ENCODE measurements around the gene MDP1. TPM values are rescaled to one million over a fixed set of nuclear protein-coding genes. Genes with fewer than 3 reads are reported as not detected.

MDP1 gene
- total RNA-seq, 2 donors from 2014 or later = 2.0 to 18.9 TPM

DNA sequence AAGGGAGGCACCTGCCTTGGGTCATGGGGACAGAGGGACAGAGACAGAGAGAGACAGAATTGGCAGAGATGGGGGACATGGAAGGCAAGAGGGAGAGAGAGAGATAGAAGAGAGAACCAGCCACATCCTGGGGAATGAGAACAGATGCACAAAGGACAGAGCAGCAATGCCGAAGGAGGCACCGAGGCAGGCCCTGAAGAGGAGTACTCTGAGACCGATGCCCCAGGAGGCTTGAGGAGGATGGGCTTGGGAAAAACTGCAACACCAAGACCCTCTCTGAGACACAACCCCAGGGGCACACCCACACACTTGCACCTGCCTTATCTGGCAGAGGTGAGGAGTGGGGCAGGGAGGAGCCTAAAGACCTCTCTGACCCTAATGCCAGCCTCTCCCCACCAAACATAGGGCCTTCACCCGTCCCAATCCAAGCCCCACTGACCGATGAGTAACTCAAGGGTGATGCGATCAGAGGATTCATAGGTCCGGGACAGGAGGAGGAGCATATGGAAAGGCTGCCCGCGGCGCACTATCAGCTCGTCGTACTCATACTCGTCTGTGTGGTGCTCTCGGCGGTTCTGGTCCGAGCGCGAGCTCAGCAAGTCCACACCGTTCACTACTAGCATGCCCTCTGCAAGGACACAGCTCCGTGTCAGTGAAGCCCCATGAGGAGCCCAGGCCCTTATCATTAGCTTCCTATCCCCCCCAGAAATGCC lies 45.5 kb upstream of the MDP1 start:
- WGBS, 2 donors = 90 to 94% methylated on average over 12 to 19 of the region's 20 CpGs
- H3K36me3 ChIP-seq (replicated peaks in 1 of 2; ENCODE audit: insufficient read depth in 1 of 2, low read depth in 2 of 2) = peaks cover 0 to 3% of the 10 kb centered on the region in 2 donors
- no peak for TF ChIP-seq POLR2A (IDR thresholded peaks at IDR 0.05)
- TF ChIP-seq, protein P1, sequence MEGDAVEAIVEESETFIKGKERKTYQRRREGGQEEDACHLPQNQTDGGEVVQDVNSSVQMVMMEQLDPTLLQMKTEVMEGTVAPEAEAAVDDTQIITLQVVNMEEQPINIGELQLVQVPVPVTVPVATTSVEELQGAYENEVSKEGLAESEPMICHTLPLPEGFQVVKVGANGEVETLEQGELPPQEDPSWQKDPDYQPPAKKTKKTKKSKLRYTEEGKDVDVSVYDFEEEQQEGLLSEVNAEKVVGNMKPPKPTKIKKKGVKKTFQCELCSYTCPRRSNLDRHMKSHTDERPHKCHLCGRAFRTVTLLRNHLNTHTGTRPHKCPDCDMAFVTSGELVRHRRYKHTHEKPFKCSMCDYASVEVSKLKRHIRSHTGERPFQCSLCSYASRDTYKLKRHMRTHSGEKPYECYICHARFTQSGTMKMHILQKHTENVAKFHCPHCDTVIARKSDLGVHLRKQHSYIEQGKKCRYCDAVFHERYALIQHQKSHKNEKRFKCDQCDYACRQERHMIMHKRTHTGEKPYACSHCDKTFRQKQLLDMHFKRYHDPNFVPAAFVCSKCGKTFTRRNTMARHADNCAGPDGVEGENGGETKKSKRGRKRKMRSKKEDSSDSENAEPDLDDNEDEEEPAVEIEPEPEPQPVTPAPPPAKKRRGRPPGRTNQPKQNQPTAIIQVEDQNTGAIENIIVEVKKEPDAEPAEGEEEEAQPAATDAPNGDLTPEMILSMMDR (IDR thresholded peaks at IDR 0.05) = no peak
- intact Hi-C loops (cut with DNase I) = no loop called here
- H3K4me3 ChIP-seq = no peak overlapping the region
- no peaks in the 10 kb centered on the region for H3K27me3 ChIP-seq
- ATAC-seq = no peak
- peaks cover 15% of the 10 kb centered on the region for H3K4me1 ChIP-seq
- no peak for DNase-seq
- H3K27ac ChIP-seq = peak overlapping the region in 1 of 4 donors; percentile 74
- H3K9me3 ChIP-seq = no peaks in the 10 kb centered on the region

DNA sequence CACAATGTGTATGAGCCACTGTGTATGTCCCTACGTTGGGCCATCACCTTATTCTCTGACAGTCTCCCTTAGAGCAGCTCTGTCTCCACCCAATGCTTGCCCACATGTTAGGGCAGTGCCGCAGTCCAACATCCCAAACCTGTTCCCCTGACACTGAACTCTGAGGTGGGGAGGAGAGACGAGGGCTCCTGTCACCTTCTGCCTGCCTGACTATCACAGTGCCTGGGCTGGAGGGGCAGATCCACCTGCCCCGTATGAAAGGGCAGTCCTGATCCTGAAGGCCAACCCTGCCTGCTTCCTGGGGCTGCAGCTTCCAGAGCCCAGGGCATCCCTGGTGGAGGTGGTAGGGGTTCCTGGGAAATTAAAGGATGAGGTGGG lies 44.9 kb upstream of the MDP1 start:
- Histone ChIP-seq H3K36me3 (replicated peaks in 1 of 2; ENCODE audit: insufficient read depth in 1 of 2, low read depth in 2 of 2) (no peaks in the 10 kb centered on the region), H3K4me3 (no peak overlapping the region), H3K27me3 (no peaks in the 10 kb centered on the region), H3K9me3 (no peaks in the 10 kb centered on the region), H3K4me1 (peaks cover 15% of the 10 kb centered on the region), H3K27ac (peak overlapping the region in 3 of 4 donors; percentile 62 to 82 (median 74))
- TF ChIP-seq, protein P1 (IDR thresholded peaks at IDR 0.05) = no peak
- no peak for TF ChIP-seq POLR2A (IDR thresholded peaks at IDR 0.05)
- intact Hi-C loops (cut with DNase I) = no loop called here
- 58 to 69% methylated on average over 2 to 4 of the region's 4 CpGs for WGBS, 2 donors
- no peak for ATAC-seq
- DNase-seq = no peak

DNA sequence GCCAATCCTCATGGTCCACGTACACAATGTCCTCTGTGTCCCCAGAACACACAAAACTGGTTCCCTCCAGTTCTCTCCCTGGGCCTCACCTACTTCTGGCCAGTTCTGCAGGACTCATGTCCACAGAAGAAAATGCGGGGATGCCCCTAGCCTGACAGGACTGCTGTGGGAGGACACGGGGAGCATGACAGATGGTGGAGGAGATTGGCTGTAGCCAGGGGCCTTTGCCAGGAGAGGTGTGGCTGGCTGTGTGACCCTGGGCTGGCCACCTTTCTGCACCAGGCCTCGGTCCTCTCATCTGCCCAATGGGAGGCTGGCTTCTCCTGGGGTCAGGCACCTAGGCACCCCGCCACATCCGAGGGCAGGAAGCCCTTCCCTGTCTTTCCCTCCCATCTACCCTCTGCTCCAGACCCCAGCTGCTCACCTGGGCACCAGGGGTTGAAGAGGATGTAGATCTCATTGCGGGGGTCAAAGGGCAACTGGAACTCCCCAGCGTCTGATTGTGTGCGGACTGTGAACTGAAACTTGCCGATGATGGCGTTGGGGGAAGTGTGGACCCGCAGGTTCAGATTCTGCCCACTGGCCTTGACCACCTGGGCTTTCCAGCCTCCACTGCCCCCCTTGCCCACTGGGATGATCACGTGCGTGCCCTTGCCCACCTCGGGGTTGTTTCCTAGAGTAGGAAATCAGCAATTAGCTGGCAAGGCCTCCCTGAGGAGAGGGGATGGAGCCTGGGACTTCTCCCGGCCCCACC lies 44.3 kb upstream of the MDP1 start:
- Histone ChIP-seq H3K27ac (peak overlapping the region; percentile 62 to 89 (median 78)), H3K9me3 (no peaks in the 10 kb centered on the region), H3K4me1 (peaks cover 15% of the 10 kb centered on the region), H3K4me3 (no peak overlapping the region), H3K36me3 (replicated peaks in 1 of 2; ENCODE audit: insufficient read depth in 1 of 2, low read depth in 2 of 2) (no peaks in the 10 kb centered on the region), H3K27me3 (no peaks in the 10 kb centered on the region)
- WGBS, 2 donors = 70 to 76% methylated on average over 13 to 16 of the region's 16 CpGs
- TF ChIP-seq, protein P1 (IDR thresholded peaks at IDR 0.05) = no peak
- TF ChIP-seq POLR2A (IDR thresholded peaks at IDR 0.05) = no peak
- intact Hi-C loops (cut with DNase I) = no loop called here
- ATAC-seq (peak; percentile 70), DNase-seq (peak; percentile 37 to 71 (median 56))

DNA sequence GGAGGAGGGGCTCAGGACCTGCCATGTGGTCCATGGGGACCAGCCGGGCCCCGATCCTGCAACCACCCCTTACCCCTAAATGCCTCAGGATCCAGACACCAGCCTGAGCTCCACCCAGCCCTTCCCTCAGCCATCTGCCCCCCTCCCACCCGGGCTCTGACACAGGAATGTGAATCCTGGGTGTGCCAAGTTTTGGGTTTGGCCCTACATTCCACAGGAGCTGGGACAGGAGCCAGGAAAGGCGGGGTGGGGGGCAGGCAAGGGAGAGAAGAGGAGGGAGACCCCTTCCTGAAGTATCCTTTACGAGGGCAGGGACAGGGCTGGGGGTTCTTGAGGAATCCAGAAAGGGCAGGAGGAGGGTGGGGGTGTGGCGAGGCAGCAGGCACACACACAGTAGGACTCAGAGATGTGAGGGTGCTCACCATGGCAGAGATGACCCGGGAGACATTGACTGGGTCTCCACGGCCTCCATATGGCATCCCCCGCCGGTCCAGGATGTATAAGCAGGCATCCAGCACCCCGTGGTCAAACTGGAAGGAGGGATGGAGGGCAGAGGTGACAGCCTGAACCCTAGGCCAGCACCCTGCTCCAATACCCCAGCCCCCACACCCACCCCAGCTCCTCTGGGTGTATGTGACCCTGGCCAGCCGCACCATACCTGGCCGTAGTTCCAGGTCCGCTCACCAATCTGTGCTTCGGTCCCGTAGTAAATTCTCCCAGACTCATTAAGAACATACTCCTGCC lies 43.6 kb upstream of the MDP1 start:
- DNase-seq (peak; percentile 53 to 82 (median 70)), ATAC-seq (peak; percentile 77)
- Histone ChIP-seq H3K27me3 (no peaks in the 10 kb centered on the region), H3K4me1 (peaks cover 15% of the 10 kb centered on the region), H3K4me3 (no peak overlapping the region), H3K9me3 (no peaks in the 10 kb centered on the region), H3K36me3 (replicated peaks in 1 of 2; ENCODE audit: insufficient read depth in 1 of 2, low read depth in 2 of 2) (peaks cover 0 to 2% of the 10 kb centered on the region in 2 donors), H3K27ac (peak overlapping the region; percentile 62 to 89 (median 78))
- 64 to 77% methylated on average over 16 of the region's 16 CpGs for WGBS, 2 donors
- intact Hi-C loops (cut with DNase I) = no loop called here
- TF ChIP-seq, protein P1 (IDR thresholded peaks at IDR 0.05) = no peak
- peak in 2 of 3 donors; percentile 18 to 34 for TF ChIP-seq POLR2A (IDR thresholded peaks at IDR 0.05)

All from body of pancreas (tissue), 4 donors.